IMR-90 (cell line): ENCODE measurements around the gene PDF. TPM values are rescaled to one million over a fixed set of nuclear protein-coding genes. Genes with fewer than 3 reads are reported as not detected.
A peak's percentile ranks its signal among the peaks of the same experiment; 100 is the strongest.

Source experiments
- ATAC-seq: fragments of 200-7000 bp; cut with Tn5 transposase; 2 replicates; pipeline ENCODE4 v1.9.1; 2020; ENCODE audit warnings: low read depth, mild to moderate bottlenecking, moderate library complexity
- BruUV-seq: library from RNA; stranded (reverse); fragments of 400-500 nt; replicated peaks from 2 replicates; lab custom pipeline; 2021; lab: Mats Ljungman, UMichigan
- CTCF ChIA-PET: fragments of 300-600 bp; formaldehyde crosslinking; extraction: SDS; loops from one replicate; lab custom pipeline; 2021; ENCODE audit warnings: antibody characterized with exemption; lab: Yijun Ruan, JAX
- POLR2A ChIA-PET: fragments of 300-600 bp; sonication (Branson Sonifier 250); formaldehyde crosslinking; loops from one replicate; lab custom pipeline; 2022; ENCODE audit warnings: antibody characterized with exemption; ENCODE audit not compliant: unreplicated experiment; lab: Charles Lee
- DNase-seq: peaks from one replicate; pipeline ENCODE4 v3.0.0; 2013
- H2AFZ ChIP-seq: replicated peaks from 2 replicates; pipeline ENCODE3; 2013; ENCODE audit warnings: low read length, mild to moderate bottlenecking; ENCODE audit not compliant: poor library complexity
- H2AK5ac ChIP-seq: 2 replicates; pipeline ENCODE4 v1.6.1; 2013; ENCODE audit warnings: low read depth, low read length, inconsistent platforms
- H2AK9ac ChIP-seq: replicated peaks from 2 replicates; pipeline ENCODE3; 2013; ENCODE audit warnings: mild to moderate bottlenecking, low read depth, low read length, moderate library complexity; ENCODE audit not compliant: poor library complexity
- H2BK120ac ChIP-seq: 2 replicates; pipeline ENCODE4 v1.6.1; 2013; ENCODE audit warnings: low read depth, low read length, inconsistent platforms
- H2BK15ac ChIP-seq: 3 replicates; pipeline ENCODE4 v1.6.1; 2013; ENCODE audit warnings: low read depth, low read length, inconsistent platforms
- H2BK20ac ChIP-seq: 2 replicates; pipeline ENCODE4 v1.6.1; 2013; ENCODE audit warnings: low read depth, mild to moderate bottlenecking, inconsistent platforms, low read length, moderate library complexity
- H2BK5ac ChIP-seq: 2 replicates; pipeline ENCODE4 v1.6.1; 2013; ENCODE audit warnings: mild to moderate bottlenecking, low read depth, low read length, inconsistent platforms; ENCODE audit not compliant: poor library complexity, severe bottlenecking
- H3K14ac ChIP-seq: replicated peaks from 2 replicates; pipeline ENCODE4 v1.6.1; 2013; ENCODE audit warnings: low read depth, low read length, inconsistent platforms
- H3K18ac ChIP-seq: 2 replicates; pipeline ENCODE4 v1.6.1; 2013; ENCODE audit warnings: low read depth, low read length, control low read depth
- H3K23ac ChIP-seq: 2 replicates; pipeline ENCODE4 v1.6.1; 2013; ENCODE audit warnings: low read depth, low read length, inconsistent platforms
- H3K27ac ChIP-seq: 2 replicates; pipeline ENCODE4 v1.5.1; 2013; ENCODE audit warnings: mild to moderate bottlenecking, control low read depth, low read length; ENCODE audit not compliant: insufficient read depth
- H3K27me3 ChIP-seq: 2 replicates; pipeline ENCODE4 v1.6.1; 2013; ENCODE audit warnings: low read length; ENCODE audit not compliant: control insufficient read depth, insufficient read depth
- H3K36me3 ChIP-seq: 2 replicates; pipeline ENCODE4 v1.6.1; 2013; ENCODE audit warnings: low read length, mixed read lengths; ENCODE audit not compliant: control insufficient read depth, insufficient read depth
- H3K4ac ChIP-seq: 2 replicates; pipeline ENCODE4 v1.6.1; 2013; ENCODE audit warnings: low read depth, low read length, inconsistent platforms
- H3K4me1 ChIP-seq: 2 replicates; pipeline ENCODE4 v1.6.1; 2013; ENCODE audit warnings: low read length, mixed read lengths; ENCODE audit not compliant: control insufficient read depth, insufficient read depth
- H3K4me2 ChIP-seq: 2 replicates; pipeline ENCODE4 v1.6.1; 2013; ENCODE audit warnings: low read depth, mild to moderate bottlenecking, control low read depth, low read length, moderate library complexity
- H3K4me3 ChIP-seq: 2 replicates; pipeline ENCODE4 v1.5.1; 2013; ENCODE audit warnings: low read depth, mild to moderate bottlenecking, control low read depth, low read length, moderate library complexity; ENCODE audit not compliant: insufficient read depth
- H3K56ac ChIP-seq: 2 replicates; pipeline ENCODE4 v1.6.1; 2013; ENCODE audit warnings: low read length, inconsistent platforms; ENCODE audit not compliant: insufficient read depth; ENCODE audit errors: extremely low read depth
- H3K79me1 ChIP-seq, 2 experiments: 2 replicates each; pipeline ENCODE4 v1.6.1; 2013; ENCODE audit warnings: low read length in 2 of 2, inconsistent platforms in 1 of 2, low read depth in 1 of 2
- H3K9ac ChIP-seq: 2 replicates; pipeline ENCODE4 v1.6.1; 2013; ENCODE audit warnings: low read depth, low read length, control low read depth
- H3K9me1 ChIP-seq: 2 replicates; pipeline ENCODE4 v1.6.1; 2013; ENCODE audit warnings: low read length, inconsistent platforms; ENCODE audit not compliant: insufficient read depth
- H3K9me3 ChIP-seq: 2 replicates; pipeline ENCODE4 v1.6.1; 2013; ENCODE audit warnings: low read length; ENCODE audit not compliant: control insufficient read depth, insufficient read depth
- H4K20me1 ChIP-seq: 2 replicates; pipeline ENCODE4 v1.6.1; 2013; ENCODE audit warnings: low read length, inconsistent platforms; ENCODE audit not compliant: insufficient read depth
- H4K5ac ChIP-seq: 2 replicates; pipeline ENCODE4 v1.6.1; 2013; ENCODE audit warnings: mild to moderate bottlenecking, low read depth, low read length, control low read depth
- H4K8ac ChIP-seq, 2 experiments: 2 replicates each; pipeline ENCODE4 v1.6.1; 2013; ENCODE audit warnings: low read depth in 2 of 2, low read length in 2 of 2, control low read depth in 1 of 2, inconsistent platforms in 1 of 2
- H4K91ac ChIP-seq: 2 replicates; pipeline ENCODE4 v1.6.1; 2013; ENCODE audit warnings: low read depth, low read length, inconsistent platforms; ENCODE audit not compliant: insufficient read depth
- BHLHE40 ChIP-seq: fragments of 150-350 bp; IDR thresholded peaks from 2 replicates; pipeline ENCODE4 v1.6.1; 2016; ENCODE audit warnings: mild to moderate bottlenecking, low read depth, low read length
- CEBPB ChIP-seq: IDR thresholded peaks from 2 replicates; pipeline ENCODE4 v1.6.1; 2012; ENCODE audit warnings: low read depth, low read length, improper control_type of control experiment
- CHD1 ChIP-seq: IDR thresholded peaks from 2 replicates; pipeline ENCODE4 v1.6.1; 2012; ENCODE audit warnings: low read depth, low read length, improper control_type of control experiment
- CTCF ChIP-seq: conservative IDR thresholded peaks from 2 replicates; pipeline ENCODE4 v1.5.1; 2012; ENCODE audit warnings: mild to moderate bottlenecking, low read depth, low read length, improper control_type of control experiment
- ELK1 ChIP-seq: fragments of 150-350 bp; IDR thresholded peaks from 2 replicates; pipeline ENCODE4 v1.6.1; 2016; ENCODE audit warnings: low read depth, mild to moderate bottlenecking, low read length, moderate library complexity, borderline replicate concordance
- FOS ChIP-seq: fragments of 150-350 bp; IDR thresholded peaks from 2 replicates; pipeline ENCODE4 v1.6.1; 2016; ENCODE audit warnings: low read depth, low read length
- MAFK ChIP-seq: IDR thresholded peaks from 2 replicates; pipeline ENCODE4 v1.6.1; 2012; ENCODE audit warnings: low read depth, low read length, improper control_type of control experiment
- MAZ ChIP-seq: IDR thresholded peaks from 2 replicates; pipeline ENCODE4 v1.6.1; 2012; ENCODE audit warnings: low read depth, mild to moderate bottlenecking, low read length, improper control_type of control experiment, moderate library complexity, borderline replicate concordance
- MXI1 ChIP-seq: IDR thresholded peaks from 2 replicates; pipeline ENCODE4 v1.6.1; 2012; ENCODE audit warnings: low read depth, mild to moderate bottlenecking, low read length, moderate library complexity, borderline replicate concordance
- NFE2L2 ChIP-seq: fragments of 150-350 bp; IDR thresholded peaks from 2 replicates; pipeline ENCODE4 v1.6.1; 2016; ENCODE audit warnings: low read depth, mild to moderate bottlenecking, low read length
- POLR2A ChIP-seq: IDR thresholded peaks from 2 replicates; pipeline ENCODE4 v1.6.1; 2012; ENCODE audit warnings: mild to moderate bottlenecking, low read depth, low read length
- RAD21 ChIP-seq: IDR thresholded peaks from 2 replicates; pipeline ENCODE4 v1.6.1; 2012; ENCODE audit warnings: low read length, improper control_type of control experiment
- RCOR1 ChIP-seq: IDR thresholded peaks from 2 replicates; pipeline ENCODE4 v1.6.1; 2012; ENCODE audit warnings: mild to moderate bottlenecking, low read length, improper control_type of control experiment; ENCODE audit not compliant: insufficient replicate concordance
- RFX5 ChIP-seq: IDR thresholded peaks from 2 replicates; pipeline ENCODE4 v1.8.0; 2012; ENCODE audit warnings: low read depth, mild to moderate bottlenecking, low read length, moderate library complexity
- SMC3 ChIP-seq: fragments of 150-350 bp; IDR thresholded peaks from 2 replicates; pipeline ENCODE4 v1.6.1; 2016; ENCODE audit warnings: low read depth, mild to moderate bottlenecking, antibody characterized with exemption, low read length, moderate library complexity
- USF2 ChIP-seq: fragments of 150-350 bp; IDR thresholded peaks from 2 replicates; pipeline ENCODE4 v1.6.1; 2017; ENCODE audit warnings: mild to moderate bottlenecking, antibody characterized with exemption, low read length, low read depth
- WGBS, 2 experiments: methylation state at CpG; one replicate each; pipeline versions ENCODE4 v1.1.5 to v1.1.7; 2013; ENCODE audit warnings: missing lambda C conversion rate in 2 of 2; ENCODE audit not compliant: insufficient read length in 1 of 2; ENCODE audit errors: extremely low coverage in 2 of 2; 5-methylcytosine and 5-hydroxymethylcytosine counted together
- dilution Hi-C: fragments of 300-500 bp; cut with HindIII; formaldehyde crosslinking; loops from one replicate; pipeline ENCODE4 v1.14.3; 2018; ENCODE audit warnings: low sequenced_read_pairs; ENCODE audit not compliant: unreplicated experiment
- in situ Hi-C: fragments of 300-500 bp; cut with MboI; formaldehyde crosslinking; loops from 3 replicates; pipeline ENCODE4 v1.14.3; 2019; ENCODE audit warnings: low sequenced_read_pairs, inconsistent platforms, mixed read lengths
- intact Hi-C: fragments of 100-400 bp; cut with micrococcal nuclease; formaldehyde crosslinking; loops from 2 replicates; pipeline ENCODE4 v1.10.0; 2022
- polyA plus RNA-seq, 3 experiments: library from polyadenylated mRNA; depleted of rRNA; stranded (reverse); fragments of >200 nt; gene quantifications; 2 replicates each; pipeline ENCODE4 v1.2.3, GENCODE V29; 2012; ENCODE audit warnings: low replicate concordance in 1 of 3
- total RNA-seq: library from RNA; depleted of rRNA; stranded (reverse); fragments of >200 nt; gene quantifications from 2 replicates; pipeline ENCODE4 v1.2.3, GENCODE V29; 2012

The PDF gene
- total and polyA plus RNA-seq, 2 of the 4 experiments (the other 2 are of a cell fraction) = 4.5 to 6.4 TPM

GRCh38 chr16:69277413-69277812 is 53.0 kb downstream of the PDF start:
- dilution Hi-C loops = no loop called here
- ChIA-PET CTCF (interaction anchor here (0.7 to 1.4 kb wide), 3 partner anchors 9 to 89 kb away, joined by 3 to 14 read pairs (median 3); no protein-coding TSS in a partner anchor), POLR2A (no interaction called here)
- peak overlapping the region; percentile 88 for H2BK5ac ChIP-seq
- H3K4ac ChIP-seq = no peak overlapping the region
- in situ Hi-C loops = loop anchor here (5.0 kb wide), 1 partner anchor 90 kb away; the partner anchor contains the start of gene SNTB2
- BruUV-seq = no TSS peak
- H3K9me1 ChIP-seq = peaks cover 6% of the 10 kb centered on the region; the same call in 1 of the 2 replicates
- no peak overlapping the region for H2AFZ ChIP-seq
- no peak overlapping the region for H3K4me2 ChIP-seq
- H3K4me3 ChIP-seq = no peak overlapping the region
- no peak for DNase-seq
- WGBS, 2 experiments = no CpG with 5 or more reads among the region's 1 CpG
- no peak overlapping the region for H3K27ac ChIP-seq
- no peaks in the 10 kb centered on the region for H3K36me3 ChIP-seq
- H4K5ac ChIP-seq = no peak overlapping the region
- H2AK5ac ChIP-seq = no peak overlapping the region
- H2BK120ac ChIP-seq = no peak overlapping the region
- no peak overlapping the region for H3K56ac ChIP-seq
- H3K79me1 ChIP-seq = peaks cover 14 to 37% of the 10 kb centered on the region in 2 experiments
- H3K9ac ChIP-seq = no peak overlapping the region
- H3K18ac ChIP-seq = no peak overlapping the region
- intact Hi-C loops = no loop called here
- no peaks in the 10 kb centered on the region for H3K9me3 ChIP-seq
- no peak overlapping the region; a peak in 1 of 4 replicates for H4K8ac ChIP-seq
- H4K91ac ChIP-seq = no peak overlapping the region
- no peak for ATAC-seq
- no peaks in the 10 kb centered on the region for H4K20me1 ChIP-seq
- no peak overlapping the region for H3K14ac ChIP-seq
- no peak overlapping the region for H2AK9ac ChIP-seq
- H2BK20ac ChIP-seq = no peak overlapping the region
- H3K27me3 ChIP-seq = no peaks in the 10 kb centered on the region
- H3K23ac ChIP-seq = no peak overlapping the region
- no peak for TF ChIP-seq MXI1
- TF ChIP-seq ELK1 = no peak
- TF ChIP-seq RAD21 = no peak
- no peak for TF ChIP-seq CEBPB
- no peak for TF ChIP-seq FOS
- TF ChIP-seq RCOR1 = no peak
- no peak for TF ChIP-seq POLR2A
- no peak for TF ChIP-seq RFX5
- no peak for TF ChIP-seq USF2
- TF ChIP-seq MAFK = no peak
- TF ChIP-seq NFE2L2 = no peak
- no peak for TF ChIP-seq BHLHE40
- no peak for TF ChIP-seq SMC3
- no peak for TF ChIP-seq MAZ
- TF ChIP-seq CTCF = no peak
- no peak for TF ChIP-seq CHD1
- peaks cover 8% of the 10 kb centered on the region for H3K4me1 ChIP-seq
- no peak overlapping the region for H2BK15ac ChIP-seq
